ENCODE measurements around the gene HOXB5. TPM values are rescaled to one million over a fixed set of nuclear protein-coding genes. Genes with fewer than 3 reads are reported as not detected.

Gene HOXB5
- total and polyA plus RNA-seq, 10 of the 15 experiments (the other 5 are each of a cell fraction or from before 2014, with no cell fraction given) = not detected

DNA sequence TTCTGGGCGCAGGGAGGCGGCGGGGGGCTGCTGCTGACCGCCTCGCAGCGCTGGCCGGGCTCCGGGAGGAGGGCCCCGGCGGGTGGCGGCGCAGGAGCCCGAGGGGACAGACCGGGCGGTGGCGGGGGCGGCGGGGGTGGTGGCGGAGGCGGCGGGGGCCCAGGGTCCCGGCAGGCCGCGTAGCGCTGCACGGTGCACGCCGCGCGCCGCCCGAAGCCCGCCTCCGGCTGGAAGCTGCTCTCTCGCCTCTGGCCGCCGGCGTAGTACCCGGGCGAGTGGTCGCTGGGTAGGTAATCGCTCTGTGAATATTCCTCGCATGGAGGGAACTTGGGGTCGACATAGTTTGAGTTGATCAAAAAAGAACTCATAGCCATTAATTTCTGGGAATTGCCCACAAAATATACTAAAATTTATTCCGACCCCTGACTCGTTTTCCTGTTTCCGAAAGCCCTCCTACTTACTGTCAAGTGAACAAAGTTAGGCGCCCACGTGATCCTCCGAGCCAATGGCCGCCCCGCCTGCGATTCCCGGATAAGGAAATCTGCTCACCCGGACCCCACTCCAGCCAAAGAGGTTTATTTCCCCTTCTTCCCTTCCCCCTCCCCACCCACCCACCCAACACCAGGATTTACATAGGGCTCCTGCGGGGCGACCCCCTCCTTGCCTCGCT, 15.5 kb downstream of the HOXB5 start, which contains the start of gene HOXB4:
HOXB4 (minus strand) TSS at position 405 of the 670 bp plus-strand sequence; CDS start at position 374, 31 bp downstream.
- ChIA-PET SMC1A (ENCODE audit: uncharacterized antibody, unreplicated experiment) (interaction anchor here (0.9 to 2.7 kb wide), 7 partner anchors 67 to 244 kb away, joined by 3 to 6 read pairs (median 3); no protein-coding TSS in a partner anchor), CTCF (interaction anchor here (1.0 to 2.3 kb wide), 4 partner anchors 85 to 315 kb away, joined by 4 to 10 read pairs (median 4); no protein-coding TSS in a partner anchor), POLR2A (interaction anchor here (0.6 to 1.0 kb wide), 3 partner anchors 56 to 255 kb away, joined by 3 to 5 read pairs (median 3); no protein-coding TSS in a partner anchor), RAD21 (ENCODE audit: unreplicated experiment) (interaction anchor here (0.7 to 2.3 kb wide), 9 partner anchors 15 to 244 kb away, joined by 3 to 8 read pairs (median 4); no protein-coding TSS in a partner anchor)
- in situ Hi-C loops (cut with MboI) = no loop called here
- Histone ChIP-seq H3K36me3 (ENCODE audit: control insufficient read depth in 2 of 2, insufficient read depth in 2 of 2, low read length in 1 of 2) (no peaks in the 10 kb centered on the region), H3K4me2 (ENCODE audit: control insufficient read depth, insufficient read depth) (peak within 1 kb of the TSS; percentile 92), H3K4me3 (peak within 1 kb of the TSS; percentile 93), H3K79me2 (ENCODE audit: control insufficient read depth, insufficient read depth, low read length) (peaks cover 7% of the 10 kb centered on the region), H3K27me3 (replicated peaks in 1 of 2; ENCODE audit: control insufficient read depth in 2 of 2, insufficient read depth in 2 of 2, low read length in 1 of 2) (no peaks in the 10 kb centered on the region), H3K4me1 (ENCODE audit: control insufficient read depth, insufficient read depth, low read length) (peaks cover 23% of the 10 kb centered on the region), H3K9me3 (replicated peaks; ENCODE audit: control insufficient read depth, insufficient read depth, low read length) (no peaks in the 10 kb centered on the region), H3K27ac (ENCODE audit: control insufficient read depth, insufficient read depth) (peak within 1 kb of the TSS; percentile 57), H4K20me1 (ENCODE audit: control insufficient read depth, insufficient read depth) (no peaks in the 10 kb centered on the region), H2AFZ (ENCODE audit: control insufficient read depth, low read depth, low read length) (peak within 1 kb of the TSS; percentile 85), H3K9ac (ENCODE audit: control insufficient read depth, insufficient read depth, low read length) (peak within 1 kb of the TSS; percentile 77)
- DNase-seq (ENCODE audit: low read depth, low spot score) (peak; percentile 43), ATAC-seq (peak; percentile 80), FAIRE-seq (no peak)
- under 1% methylated on average over 36 of the region's 58 CpGs for WGBS (ENCODE audit: insufficient coverage, insufficient replicate concordance, low lambda C conversion rate, missing lambda C conversion rate)
- intact Hi-C loops (cut with micrococcal nuclease; ENCODE audit: unreplicated experiment) = no loop called here
- BruUV-seq (replicated peaks) = no TSS peak
- TF ChIP-seq, protein P1, sequence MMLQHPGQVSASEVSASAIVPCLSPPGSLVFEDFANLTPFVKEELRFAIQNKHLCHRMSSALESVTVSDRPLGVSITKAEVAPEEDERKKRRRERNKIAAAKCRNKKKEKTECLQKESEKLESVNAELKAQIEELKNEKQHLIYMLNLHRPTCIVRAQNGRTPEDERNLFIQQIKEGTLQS (IDR thresholded peaks at IDR 0.05; ENCODE audit: borderline replicate concordance, extremely low read depth, low read depth, low read length) = peak; percentile 63; the same call in 1 of the 2 replicates
- TF ChIP-seq ZSCAN29 (IDR thresholded peaks at IDR 0.05) (no peak), TAF1 (IDR thresholded peaks at IDR 0.05; ENCODE audit: borderline replicate concordance, low read depth, low read length) (peak; percentile 56; the same call in 1 of the 2 replicates), CBFB (IDR thresholded peaks at IDR 0.05; ENCODE audit: low read depth) (no peak), POLR2A (IDR thresholded peaks at IDR 0.05; ENCODE audit: low read depth, low read length) (peak; percentile 62), RAD51 (IDR thresholded peaks at IDR 0.05) (peak; percentile 96), ATF7 (IDR thresholded peaks at IDR 0.05; ENCODE audit: low read depth) (no peak), ESRRA (IDR thresholded peaks at IDR 0.05; ENCODE audit: low read length) (no peak), SUPT20H (IDR thresholded peaks at IDR 0.05; ENCODE audit: borderline replicate concordance, control insufficient read depth, low read depth, low read length) (no peak), SMAD5 (IDR thresholded peaks at IDR 0.05; ENCODE audit: low read depth) (no peak), FOXM1 (IDR thresholded peaks at IDR 0.05; ENCODE audit: low read depth, low read length) (no peak)
- TF ChIP-seq, protein P2, sequence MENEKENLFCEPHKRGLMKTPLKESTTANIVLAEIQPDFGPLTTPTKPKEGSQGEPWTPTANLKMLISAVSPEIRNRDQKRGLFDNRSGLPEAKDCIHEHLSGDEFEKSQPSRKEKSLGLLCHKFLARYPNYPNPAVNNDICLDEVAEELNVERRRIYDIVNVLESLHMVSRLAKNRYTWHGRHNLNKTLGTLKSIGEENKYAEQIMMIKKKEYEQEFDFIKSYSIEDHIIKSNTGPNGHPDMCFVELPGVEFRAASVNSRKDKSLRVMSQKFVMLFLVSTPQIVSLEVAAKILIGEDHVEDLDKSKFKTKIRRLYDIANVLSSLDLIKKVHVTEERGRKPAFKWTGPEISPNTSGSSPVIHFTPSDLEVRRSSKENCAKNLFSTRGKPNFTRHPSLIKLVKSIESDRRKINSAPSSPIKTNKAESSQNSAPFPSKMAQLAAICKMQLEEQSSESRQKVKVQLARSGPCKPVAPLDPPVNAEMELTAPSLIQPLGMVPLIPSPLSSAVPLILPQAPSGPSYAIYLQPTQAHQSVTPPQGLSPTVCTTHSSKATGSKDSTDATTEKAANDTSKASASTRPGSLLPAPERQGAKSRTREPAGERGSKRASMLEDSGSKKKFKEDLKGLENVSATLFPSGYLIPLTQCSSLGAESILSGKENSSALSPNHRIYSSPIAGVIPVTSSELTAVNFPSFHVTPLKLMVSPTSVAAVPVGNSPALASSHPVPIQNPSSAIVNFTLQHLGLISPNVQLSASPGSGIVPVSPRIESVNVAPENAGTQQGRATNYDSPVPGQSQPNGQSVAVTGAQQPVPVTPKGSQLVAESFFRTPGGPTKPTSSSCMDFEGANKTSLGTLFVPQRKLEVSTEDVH (IDR thresholded peaks at IDR 0.05; ENCODE audit: low read depth, partially characterized antibody) = no peak
- TF ChIP-seq, protein P3, sequence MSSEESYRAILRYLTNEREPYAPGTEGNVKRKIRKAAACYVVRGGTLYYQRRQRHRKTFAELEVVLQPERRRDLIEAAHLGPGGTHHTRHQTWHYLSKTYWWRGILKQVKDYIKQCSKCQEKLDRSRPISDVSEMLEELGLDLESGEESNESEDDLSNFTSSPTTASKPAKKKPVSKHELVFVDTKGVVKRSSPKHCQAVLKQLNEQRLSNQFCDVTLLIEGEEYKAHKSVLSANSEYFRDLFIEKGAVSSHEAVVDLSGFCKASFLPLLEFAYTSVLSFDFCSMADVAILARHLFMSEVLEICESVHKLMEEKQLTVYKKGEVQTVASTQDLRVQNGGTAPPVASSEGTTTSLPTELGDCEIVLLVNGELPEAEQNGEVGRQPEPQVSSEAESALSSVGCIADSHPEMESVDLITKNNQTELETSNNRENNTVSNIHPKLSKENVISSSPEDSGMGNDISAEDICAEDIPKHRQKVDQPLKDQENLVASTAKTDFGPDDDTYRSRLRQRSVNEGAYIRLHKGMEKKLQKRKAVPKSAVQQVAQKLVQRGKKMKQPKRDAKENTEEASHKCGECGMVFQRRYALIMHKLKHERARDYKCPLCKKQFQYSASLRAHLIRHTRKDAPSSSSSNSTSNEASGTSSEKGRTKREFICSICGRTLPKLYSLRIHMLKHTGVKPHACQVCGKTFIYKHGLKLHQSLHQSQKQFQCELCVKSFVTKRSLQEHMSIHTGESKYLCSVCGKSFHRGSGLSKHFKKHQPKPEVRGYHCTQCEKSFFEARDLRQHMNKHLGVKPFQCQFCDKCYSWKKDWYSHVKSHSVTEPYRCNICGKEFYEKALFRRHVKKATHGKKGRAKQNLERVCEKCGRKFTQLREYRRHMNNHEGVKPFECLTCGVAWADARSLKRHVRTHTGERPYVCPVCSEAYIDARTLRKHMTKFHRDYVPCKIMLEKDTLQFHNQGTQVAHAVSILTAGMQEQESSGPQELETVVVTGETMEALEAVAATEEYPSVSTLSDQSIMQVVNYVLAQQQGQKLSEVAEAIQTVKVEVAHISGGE (CRISPR knock-in tag; IDR thresholded peaks at IDR 0.05) = no peak
- TF ChIP-seq, protein P4, sequence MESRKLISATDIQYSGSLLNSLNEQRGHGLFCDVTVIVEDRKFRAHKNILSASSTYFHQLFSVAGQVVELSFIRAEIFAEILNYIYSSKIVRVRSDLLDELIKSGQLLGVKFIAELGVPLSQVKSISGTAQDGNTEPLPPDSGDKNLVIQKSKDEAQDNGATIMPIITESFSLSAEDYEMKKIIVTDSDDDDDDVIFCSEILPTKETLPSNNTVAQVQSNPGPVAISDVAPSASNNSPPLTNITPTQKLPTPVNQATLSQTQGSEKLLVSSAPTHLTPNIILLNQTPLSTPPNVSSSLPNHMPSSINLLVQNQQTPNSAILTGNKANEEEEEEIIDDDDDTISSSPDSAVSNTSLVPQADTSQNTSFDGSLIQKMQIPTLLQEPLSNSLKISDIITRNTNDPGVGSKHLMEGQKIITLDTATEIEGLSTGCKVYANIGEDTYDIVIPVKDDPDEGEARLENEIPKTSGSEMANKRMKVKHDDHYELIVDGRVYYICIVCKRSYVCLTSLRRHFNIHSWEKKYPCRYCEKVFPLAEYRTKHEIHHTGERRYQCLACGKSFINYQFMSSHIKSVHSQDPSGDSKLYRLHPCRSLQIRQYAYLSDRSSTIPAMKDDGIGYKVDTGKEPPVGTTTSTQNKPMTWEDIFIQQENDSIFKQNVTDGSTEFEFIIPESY (IDR thresholded peaks at IDR 0.05) = no peak

Data from GM12878 (cell line).